ENCODE results near the gene LRRN4CL. TPM values are rescaled to one million over a fixed set of nuclear protein-coding genes. Genes with fewer than 3 reads are reported as not detected.
A peak's percentile ranks its signal among the peaks of the same experiment; 100 is the strongest.
"Not testable (repeated sequence)": the region's sequence is repeated elsewhere in the genome, so short reads cannot be mapped to it uniquely, and the experiment has no call there.

The LRRN4CL gene
- total RNA-seq, 2 donors from 2014 or later = 13.9 to 14.8 TPM

GRCh38 chr11:62680825-62681240, 8.5 kb downstream of the LRRN4CL start:
- intact Hi-C loops (cut with DNase I) = no loop called here
- no peak for DNase-seq (ENCODE audit: low spot score)

DNA sequence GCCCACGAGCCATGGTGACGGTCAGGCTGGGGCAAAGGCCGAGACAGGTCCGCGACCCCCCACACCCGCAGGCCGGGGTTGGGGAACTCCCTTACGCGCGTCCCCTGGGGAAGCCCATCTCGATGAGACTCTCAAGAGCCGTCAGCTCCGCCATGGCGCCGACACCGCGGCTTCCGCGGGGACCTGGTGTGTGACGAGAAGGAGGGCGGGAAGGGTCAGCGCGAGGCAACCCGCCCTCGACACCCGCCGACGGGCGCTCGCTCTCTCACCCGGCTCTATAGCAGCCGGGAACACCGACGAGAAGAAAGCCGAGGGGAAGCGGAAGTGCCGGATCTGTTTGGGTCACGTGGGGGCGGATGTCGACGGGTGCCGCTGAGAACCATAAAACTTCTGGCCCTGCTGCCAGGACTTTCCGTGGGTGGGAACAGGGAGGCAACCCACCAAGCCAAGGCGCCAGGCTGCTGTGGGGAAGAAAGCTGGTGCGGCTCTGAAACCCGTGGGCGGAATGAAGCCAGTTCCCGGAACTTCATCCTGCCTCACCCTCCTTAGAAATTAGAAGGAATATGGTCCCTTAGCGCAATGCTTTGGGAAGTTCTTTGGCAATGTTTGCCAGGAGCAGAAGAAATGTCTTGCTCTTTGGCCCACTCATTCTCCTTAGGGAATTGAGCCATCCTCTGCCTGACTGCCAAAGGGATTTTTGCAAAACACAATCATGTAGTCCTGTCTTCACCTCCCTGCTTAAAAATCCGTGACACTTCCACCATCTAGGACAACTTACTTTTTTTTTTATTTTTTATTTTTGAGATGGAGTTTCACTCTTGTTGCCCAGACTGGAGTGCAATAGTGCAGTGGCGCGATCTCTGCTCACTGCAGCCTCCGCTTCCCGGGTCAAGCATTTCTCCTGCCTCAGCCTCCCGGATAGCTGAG, 10.3 kb downstream of the LRRN4CL start, which contains the start of gene UBXN1:
UBXN1 (minus strand) TSS at position 304 of the 927 bp plus-strand sequence; CDS start at position 154, 150 bp downstream.
- DNase-seq (ENCODE audit: low spot score) = peak; percentile 98
- intact Hi-C loops (cut with DNase I) = no loop called here

DNA sequence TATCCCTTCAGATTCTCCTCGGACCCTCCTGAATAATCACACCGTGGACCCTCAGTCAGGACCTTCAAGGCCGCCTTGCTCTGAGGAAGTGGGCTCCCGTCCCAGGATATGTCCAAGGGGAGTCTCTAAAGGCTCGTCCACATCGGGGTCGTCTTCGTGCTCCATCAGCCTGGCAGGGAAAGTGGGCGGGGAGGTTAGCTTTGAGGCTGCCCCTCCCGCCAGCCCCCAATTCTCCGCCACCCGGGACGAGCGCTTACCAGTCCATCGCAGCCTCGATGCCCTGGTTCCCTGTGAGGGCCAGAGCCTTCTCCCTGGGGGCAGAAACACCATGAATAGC, 10.9 kb downstream of the LRRN4CL start:
- no peak for DNase-seq (ENCODE audit: low spot score)
- intact Hi-C loops (cut with DNase I) = no loop called here

GRCh38 chr11:62677714-62678113, 11.6 kb downstream of the LRRN4CL start:
- no peak for DNase-seq (ENCODE audit: low spot score)
- intact Hi-C loops (cut with DNase I) = no loop called here

DNA sequence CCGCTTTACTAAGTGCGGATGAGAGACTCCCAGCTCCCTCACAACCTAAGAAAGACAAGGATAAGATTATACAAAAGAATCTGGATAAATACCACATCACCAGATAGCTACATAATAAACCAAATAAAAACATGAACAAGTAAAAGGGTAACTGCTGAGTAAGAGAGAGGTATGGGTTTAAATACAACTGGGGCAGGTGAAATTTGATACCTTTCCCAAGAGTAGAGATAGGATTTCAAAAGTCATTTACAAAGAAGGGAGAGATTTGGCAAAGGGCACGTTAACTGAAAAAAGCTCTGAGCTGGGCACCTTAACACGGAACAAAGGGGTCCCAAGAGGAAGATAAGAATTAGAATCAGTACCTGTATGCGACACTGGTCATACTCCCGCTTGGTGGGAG, 12.2 kb downstream of the LRRN4CL start:
- intact Hi-C loops (cut with DNase I) = no loop called here
- no peak for DNase-seq (ENCODE audit: low spot score)

- intact Hi-C loops (cut with DNase I) = no loop called here
These were observed 12.6 kb downstream of the LRRN4CL start for GRCh38 chr11:62676698-62677097.

GRCh38 chr11:62675415-62675814, 13.9 kb downstream of the LRRN4CL start:
- intact Hi-C loops (cut with DNase I); DNase-seq (ENCODE audit: low spot score): not testable (repeated sequence)

More at GRCh38 chr11:62676698-62677097, 12.6 kb downstream of the LRRN4CL start:
- no peak for DNase-seq (ENCODE audit: low spot score)

GRCh38 chr11:62673196-62673525, 16.2 kb downstream of the LRRN4CL start:
- intact Hi-C loops (cut with DNase I) = no loop called here
- DNase-seq (ENCODE audit: low spot score) = no peak

GRCh38 chr11:62671608-62672389, 17.5 kb downstream of the LRRN4CL start, which contains the start of the genes LBHD1 and UQCC3:
LBHD1 (minus strand) TSS chr11:62672267; CDS start chr11:62670031, 2,236 bp downstream.
UQCC3 (plus strand) TSS chr11:62671673; CDS start chr11:62671746, 73 bp downstream.
- intact Hi-C loops (cut with DNase I) = no loop called here
- DNase-seq (ENCODE audit: low spot score) = peak; percentile 90

- intact Hi-C loops (cut with DNase I) = no loop called here
- no peak for DNase-seq (ENCODE audit: low spot score)
These were observed 18.1 kb downstream of the LRRN4CL start for GRCh38 chr11:62671236-62671607.

- no peak for DNase-seq (ENCODE audit: low spot score)
- intact Hi-C loops (cut with DNase I) = no loop called here
These were observed 19.7 kb downstream of the LRRN4CL start for GRCh38 chr11:62669420-62670161.

DNA sequence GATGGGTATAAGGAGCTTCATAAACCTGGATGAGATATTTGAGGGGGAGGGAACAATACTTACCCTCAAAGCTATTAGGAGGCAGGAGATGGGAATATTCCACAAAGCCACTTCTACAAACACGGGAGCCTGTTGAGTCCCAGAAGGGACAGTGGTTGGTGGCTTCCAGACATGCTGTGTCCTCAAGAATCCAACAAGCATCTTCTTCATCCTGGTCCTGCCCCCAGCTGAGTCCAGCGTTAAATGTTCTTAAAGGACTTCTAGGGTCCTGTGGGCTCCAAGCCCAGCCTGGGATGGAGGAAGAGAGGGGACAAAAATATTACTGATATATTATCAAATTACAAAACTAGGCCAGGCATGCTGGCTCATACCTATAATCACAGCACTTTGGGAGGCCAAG, 21.9 kb downstream of the LRRN4CL start:
- DNase-seq (ENCODE audit: low spot score) = no peak
- intact Hi-C loops (cut with DNase I) = no loop called here

DNA sequence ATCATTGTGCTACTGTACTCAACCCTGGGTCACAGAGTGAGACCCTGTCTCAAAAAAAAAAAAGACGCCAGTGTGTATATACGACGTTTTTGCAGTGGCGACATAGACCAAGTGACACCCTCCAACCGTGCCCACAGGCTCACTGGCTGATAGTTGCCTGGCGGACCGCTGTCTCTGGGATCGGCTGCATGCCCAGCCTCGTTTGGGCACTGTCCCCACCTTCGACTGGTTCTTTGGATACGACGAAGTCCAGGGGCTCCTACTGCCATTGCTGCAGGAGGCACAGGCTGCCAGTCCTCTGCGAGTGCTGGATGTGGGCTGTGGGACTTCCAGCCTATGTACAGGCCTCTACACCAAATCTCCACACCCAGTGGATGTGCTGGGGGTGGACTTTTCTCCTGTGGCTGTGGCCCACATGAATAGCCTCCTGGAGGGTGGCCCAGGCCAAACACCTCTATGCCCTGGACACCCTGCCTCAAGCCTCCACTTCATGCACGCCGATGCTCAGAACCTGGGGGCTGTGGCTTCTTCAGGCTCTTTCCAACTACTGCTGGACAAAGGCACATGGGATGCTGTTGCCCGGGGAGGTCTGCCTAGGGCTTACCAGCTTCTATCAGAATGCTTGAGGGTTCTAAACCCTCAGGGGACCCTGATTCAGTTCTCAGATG, 22.9 kb downstream of the LRRN4CL start:
- intact Hi-C loops (cut with DNase I) = no loop called here
- DNase-seq (ENCODE audit: low spot score) = no peak

GRCh38 chr11:62665599-62666258, 23.6 kb downstream of the LRRN4CL start:
- intact Hi-C loops (cut with DNase I) = no loop called here

DNA sequence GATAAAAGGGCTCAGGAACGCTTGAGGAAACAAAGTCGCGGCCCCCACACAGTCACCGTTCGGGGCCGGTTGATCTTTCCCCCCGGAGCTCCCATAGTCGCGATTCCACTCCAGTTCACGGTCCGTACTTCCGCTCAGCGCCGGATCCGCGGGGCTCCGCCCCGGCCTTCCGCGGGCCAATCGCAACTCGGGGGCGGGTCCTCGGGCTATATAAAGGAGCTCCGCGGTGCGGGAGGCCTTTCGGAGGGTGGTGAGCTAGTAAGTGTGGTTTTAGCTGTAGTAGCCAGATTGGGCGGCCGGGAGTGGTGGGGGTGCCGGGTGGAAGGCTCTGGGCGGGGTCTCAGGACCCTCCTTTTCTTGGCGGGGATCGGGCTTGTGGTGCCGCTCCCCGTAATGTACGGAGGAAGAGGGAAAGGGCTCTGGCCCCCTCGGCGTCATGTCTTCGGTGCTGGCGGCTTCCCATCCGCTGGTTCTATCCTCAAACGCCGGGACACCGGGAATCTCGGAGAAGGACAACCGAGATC, 24.2 kb downstream of the LRRN4CL start, which contains the start of the genes C11orf98 and CSKMT:
C11orf98 (minus strand) TSS at position 136 of the 524 bp plus-strand sequence; CDS start at position 95, 41 bp downstream.
CSKMT (plus strand) TSS at position 238 of the 524 bp plus-strand sequence. CDS start 568 bp downstream, outside the sequence.
- DNase-seq (ENCODE audit: low spot score) = peak; percentile 98
- intact Hi-C loops (cut with DNase I) = no loop called here

More at GRCh38 chr11:62665599-62666258, 23.6 kb downstream of the LRRN4CL start:
- peak; percentile 88 for DNase-seq (ENCODE audit: low spot score)

DNA sequence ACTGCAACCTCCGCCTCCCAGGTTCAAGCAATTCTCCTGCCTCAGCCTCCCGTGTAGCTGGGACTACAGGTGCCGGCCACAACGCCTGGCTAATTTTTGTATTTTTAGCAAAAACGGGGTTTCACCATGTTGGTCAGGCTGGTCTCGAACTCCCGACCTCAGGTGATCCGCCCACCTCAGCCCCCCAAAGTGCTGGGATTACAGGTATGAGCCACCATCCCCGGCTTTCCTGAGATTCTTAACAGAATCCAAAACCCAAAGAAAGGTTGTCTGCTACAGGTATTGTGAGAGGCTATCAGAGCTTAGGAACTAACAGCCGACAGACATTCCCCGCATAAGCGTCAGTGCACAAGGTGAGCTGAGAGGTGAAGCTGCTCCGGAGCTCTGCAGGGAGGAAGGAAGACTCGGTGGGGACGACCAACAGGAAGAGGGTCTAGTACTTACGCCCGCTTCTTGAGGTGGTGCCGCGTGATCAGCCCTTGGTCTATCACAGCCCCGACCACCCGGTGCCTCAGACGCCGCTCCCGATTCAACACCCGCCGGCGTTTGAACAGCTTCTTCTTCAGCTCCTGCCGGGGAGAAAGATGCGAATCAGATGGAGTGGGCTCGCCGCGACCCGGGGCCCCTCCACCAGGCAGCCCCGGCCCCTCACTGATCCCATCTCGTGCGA, 24.8 kb downstream of the LRRN4CL start:
- intact Hi-C loops (cut with DNase I) = no loop called here

DNA sequence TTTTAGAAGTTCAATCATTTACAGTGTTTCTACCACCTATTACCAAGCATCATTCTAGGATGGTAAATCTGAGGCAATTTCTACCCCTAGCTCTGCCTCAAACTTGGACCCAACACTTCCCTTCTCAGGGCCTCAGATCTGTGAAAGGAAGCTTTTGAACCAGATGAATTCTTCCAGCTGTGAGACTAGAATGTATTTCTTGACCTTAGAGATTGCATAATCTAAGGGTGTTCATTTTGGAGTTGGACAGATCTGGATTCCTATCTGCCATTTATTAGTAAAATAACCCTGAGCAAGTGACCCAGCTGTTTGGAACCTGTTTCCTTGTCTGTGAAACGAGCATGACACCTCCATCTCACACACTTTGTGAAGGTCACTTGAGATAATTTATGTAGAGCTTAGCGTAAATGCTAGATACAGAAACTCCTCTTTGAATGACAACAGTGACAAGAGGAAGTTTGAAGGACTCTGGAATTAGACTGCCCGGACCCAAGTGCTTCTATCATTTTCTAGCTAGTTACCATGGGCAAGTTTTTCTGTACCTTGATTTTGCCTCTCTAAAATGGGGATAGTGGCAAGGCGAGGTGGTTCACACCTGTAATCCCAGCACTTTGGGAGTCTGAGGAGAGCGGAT, 32.4 kb downstream of the LRRN4CL start:
- intact Hi-C loops (cut with DNase I) = no loop called here
- DNase-seq (ENCODE audit: low spot score) = no peak

More for the DNA sequence above, 24.8 kb downstream of the LRRN4CL start:
- DNase-seq (ENCODE audit: low spot score) = peak; percentile 85

Measured in posterior vena cava (tissue), 2 donors.